Common myeloid progenitor, CD34-positive (primary cell): Measurements from ENCODE around the gene ADAMTS4.
A peak's percentile ranks its signal among the peaks of the same experiment; 100 is the strongest.

Experiments used
- CTCF ChIA-PET: fragments of 350-600 bp; sonication (Branson Sonifier 250); formaldehyde crosslinking; loops from one replicate; lab custom pipeline; 2021; ENCODE audit warnings: antibody characterized with exemption; lab: Charles Lee
- POLR2A ChIA-PET: fragments of 350-600 bp; sonication (Branson Sonifier 250); formaldehyde crosslinking; loops from one replicate; lab custom pipeline; 2021; ENCODE audit warnings: antibody characterized with exemption; lab: Charles Lee
- DNase-seq, 3 donors: peaks; one replicate each; pipeline versions ENCODE4 v3.0.0 to v3.0.0-alpha.2; 2013
- H3K27ac ChIP-seq, 2 experiments: 1 replicate in 1 of 2; 2 replicates in 1 of 2; pipeline ENCODE4 v1.7.0; 2013; ENCODE audit warnings: inconsistent platforms in 2 of 2, low read length in 2 of 2, mild to moderate bottlenecking in 2 of 2, low read depth in 1 of 2, moderate library complexity in 1 of 2; ENCODE audit not compliant: severe bottlenecking in 2 of 2, insufficient read depth in 1 of 2, poor library complexity in 1 of 2
- H3K27me3 ChIP-seq, 5 experiments: replicated peaks in 2 of 5; 1 replicate in 3 of 5; 2 replicates in 2 of 5; pipeline versions ENCODE4 v1.6.1 to v1.7.0; 2013; ENCODE audit warnings: low read length in 4 of 5, mild to moderate bottlenecking in 2 of 5, moderate library complexity in 2 of 5, inconsistent platforms in 1 of 5; ENCODE audit not compliant: insufficient read depth in 5 of 5, control insufficient read depth in 4 of 5
- H3K36me3 ChIP-seq, 4 experiments: 1 replicate in 2 of 4; 2 replicates in 2 of 4; pipeline versions ENCODE4 v1.6.1 to v1.7.0; 2013; ENCODE audit warnings: low read length in 3 of 4, control low read depth in 1 of 4, mild to moderate bottlenecking in 1 of 4; ENCODE audit not compliant: control insufficient read depth in 4 of 4, insufficient read depth in 4 of 4
- H3K4me1 ChIP-seq, 4 experiments: 1 replicate in 3 of 4; 2 replicates in 1 of 4; pipeline versions ENCODE4 v1.6.1 to v1.7.1; 2013; ENCODE audit warnings: low read length in 3 of 4, mild to moderate bottlenecking in 3 of 4, control low read depth in 1 of 4, inconsistent platforms in 1 of 4, moderate library complexity in 1 of 4; ENCODE audit not compliant: control insufficient read depth in 4 of 4, insufficient read depth in 4 of 4; ENCODE audit errors: control extremely low read depth in 1 of 4
- H3K4me3 ChIP-seq, 7 experiments: 1 replicate in 4 of 7; 2 replicates in 3 of 7; pipeline versions ENCODE4 v1.5.1 to v1.7.0; 2013; ENCODE audit warnings: mild to moderate bottlenecking in 7 of 7, low read length in 6 of 7, moderate library complexity in 6 of 7, inconsistent platforms in 2 of 7, low read depth in 2 of 7, control low read depth in 1 of 7; ENCODE audit not compliant: insufficient read depth in 4 of 7, control insufficient read depth in 1 of 7; ENCODE audit errors: extremely low read depth in 1 of 7
- H3K9me3 ChIP-seq, 5 experiments: 1 replicate in 4 of 5; 2 replicates in 1 of 5; pipeline versions ENCODE4 v1.6.1 to v1.7.1; 2013; ENCODE audit warnings: low read length in 4 of 5, mild to moderate bottlenecking in 2 of 5, inconsistent platforms in 1 of 5, low read depth in 1 of 5, moderate library complexity in 1 of 5; ENCODE audit not compliant: control insufficient read depth in 4 of 5, insufficient read depth in 2 of 5; ENCODE audit errors: control extremely low read depth in 1 of 5
- WGBS: methylation state at CpG from one replicate; pipeline ENCODE4 v1.1.5; 2013; ENCODE audit not compliant: insufficient coverage; 5-methylcytosine and 5-hydroxymethylcytosine counted together

The ADAMTS4 gene

GRCh38 chr1:161216945-161217712 lies 18.3 kb upstream of the ADAMTS4 start:
- Histone ChIP-seq H3K4me1 (peaks cover 8 to 48% (median 30%) of the 10 kb centered on the region in 4 experiments), H3K9me3 (no peaks in the 10 kb centered on the region), H3K27ac (no peak overlapping the region), H3K36me3 (peaks cover 0 to 32% (median 18%) of the 10 kb centered on the region in 4 experiments), H3K27me3 (no peaks in the 10 kb centered on the region), H3K4me3 (peak overlapping the region in 2 of 7 experiments; percentile 4 to 58)
- ChIA-PET POLR2A (interaction anchor here (0.6 to 0.8 kb wide), 2 partner anchors 15 to 145 kb away, joined by 3 to 4 read pairs; partner anchors contain the start of gene NDUFS2), CTCF (interaction anchor here (0.9 to 16.6 kb wide), 9 partner anchors 8 to 171 kb away, joined by 3 to 316 read pairs (median 4); partner anchors contain the start of genes NDUFS2 and TOMM40L)
- DNase-seq, result peak in 2 of 3 donors; percentile 27 to 36
- WGBS, result 85% methylated on average over 4 of the region's 7 CpGs

DNA sequence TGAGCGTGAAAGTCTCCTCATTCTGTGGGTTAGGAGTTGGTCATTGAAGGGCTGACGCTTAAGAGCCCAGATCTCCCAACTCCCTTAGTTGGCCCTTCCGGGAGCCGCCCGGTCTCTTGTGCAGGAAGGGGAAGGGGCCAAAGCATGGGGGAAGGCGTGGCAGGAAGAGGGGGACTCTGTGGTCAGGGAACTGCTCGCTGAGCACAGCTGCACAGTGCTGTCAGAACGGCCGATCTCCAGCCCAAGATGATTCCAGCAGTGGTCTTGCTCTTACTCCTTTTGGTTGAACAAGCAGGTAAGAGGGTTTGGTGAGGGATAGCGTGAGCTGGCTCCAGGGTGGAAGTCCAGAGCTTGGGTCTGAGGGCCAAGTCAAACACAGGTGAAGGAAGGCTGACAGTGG lies 16.2 kb upstream of the ADAMTS4 start, which contains the start of gene FCER1G:
Gene FCER1G (plus strand): TSS at position 220 of the 400 bp plus-strand sequence. CDS start 27 bp downstream, at position 247.
- Histone ChIP-seq H3K9me3 (no peaks in the 10 kb centered on the region), H3K4me3 (peak within 1 kb of the TSS in 6 of 7 experiments; percentile 33 to 69 (median 58)), H3K27ac (peak within 1 kb of the TSS in 1 of 2 experiments; percentile 30), H3K4me1 (peaks cover 8 to 54% (median 31%) of the 10 kb centered on the region in 4 experiments), H3K27me3 (no peaks in the 10 kb centered on the region), H3K36me3 (peaks cover 11 to 50% (median 35%) of the 10 kb centered on the region in 4 experiments)
- POLR2A ChIA-PET, result interaction anchor here (0.5 kb wide), 1 partner anchor 15 kb away, joined by 4 read pairs; no protein-coding TSS in a partner anchor
- 5% methylated on average over 4 of the region's 10 CpGs for WGBS
- DNase-seq, result peak in 2 of 3 donors; percentile 45 to 56
- CTCF ChIA-PET, result interaction anchor here (0.6 to 16.6 kb wide), 7 partner anchors 8 to 94 kb away, joined by 3 to 316 read pairs (median 4); partner anchors contain the start of genes NDUFS2 and TOMM40L

DNA sequence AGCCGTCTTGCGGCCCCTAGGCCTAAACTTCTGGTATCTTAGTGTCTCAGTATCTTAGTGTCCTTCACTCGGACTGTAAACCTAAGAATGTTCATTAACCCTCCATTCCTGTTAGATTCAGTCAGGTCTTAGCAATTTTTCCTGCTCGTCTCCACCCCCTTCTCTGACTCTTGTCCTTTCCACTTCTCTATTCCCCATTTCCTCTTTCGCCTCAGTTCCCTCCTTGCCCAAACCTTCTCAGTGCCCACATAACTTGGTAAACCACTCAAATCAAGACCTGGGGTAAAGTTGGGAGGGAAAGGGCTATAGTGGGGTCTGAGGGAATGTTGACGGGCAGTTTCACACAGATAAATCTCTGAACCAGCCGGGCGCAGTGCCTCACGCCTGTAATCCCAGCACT lies 15.5 kb upstream of the ADAMTS4 start:
- peaks cover 8 to 60% (median 34%) of the 10 kb centered on the region in 4 experiments for H3K4me1 ChIP-seq
- H3K4me3 ChIP-seq, result peak overlapping the region in 1 of 7 experiments; percentile 8
- POLR2A ChIA-PET, result interaction anchor here (0.6 kb wide), 1 partner anchor 91 kb away, joined by 3 read pairs; no protein-coding TSS in a partner anchor
- peaks cover 11 to 48% (median 39%) of the 10 kb centered on the region in 4 experiments for H3K36me3 ChIP-seq
- CTCF ChIA-PET, result interaction anchor here (1.5 to 16.6 kb wide), 2 partner anchors 7 to 94 kb away, joined by 5 to 316 read pairs; partner anchors contain the start of gene NDUFS2
- 93% methylated on average over 7 of the region's 9 CpGs for WGBS
- DNase-seq, result no peak
- no peak overlapping the region for H3K27ac ChIP-seq
- no peaks in the 10 kb centered on the region for H3K27me3 ChIP-seq
- no peaks in the 10 kb centered on the region for H3K9me3 ChIP-seq

GRCh38 chr1:161209790-161210409 lies 11.0 kb upstream of the ADAMTS4 start:
- H3K9me3 ChIP-seq, result no peaks in the 10 kb centered on the region
- H3K4me3 ChIP-seq, result no peak overlapping the region
- H3K36me3 ChIP-seq, result peaks cover 16 to 84% (median 60%) of the 10 kb centered on the region in 4 experiments
- WGBS, result 52% methylated on average over 9 of the region's 11 CpGs
- DNase-seq, result peak; percentile 82 to 89 (median 84)
- no peak overlapping the region for H3K27ac ChIP-seq
- CTCF ChIA-PET, result interaction anchor here (0.6 to 13.6 kb wide), 19 partner anchors 8 to 177 kb away, joined by 3 to 316 read pairs (median 7); partner anchors contain the start of genes APOA2, CFAP126, FCER1G and NDUFS2
- H3K27me3 ChIP-seq, result no peaks in the 10 kb centered on the region
- POLR2A ChIA-PET, result interaction anchor here (1.4 kb wide), 1 partner anchor 96 kb away, joined by 4 read pairs; no protein-coding TSS in a partner anchor
- H3K4me1 ChIP-seq, result peaks cover 2 to 24% (median 8%) of the 10 kb centered on the region in 4 experiments

GRCh38 chr1:161207173-161207572 lies 8.3 kb upstream of the ADAMTS4 start:
- CTCF ChIA-PET, result interaction anchor here (0.9 to 13.6 kb wide), 8 partner anchors 14 to 174 kb away, joined by 3 to 316 read pairs (median 9); partner anchors contain the start of genes APOA2, B4GALT3, FCER1G and TOMM40L
- Histone ChIP-seq H3K9me3 (no peaks in the 10 kb centered on the region), H3K27me3 (no peaks in the 10 kb centered on the region), H3K4me1 (peaks cover 0 to 25% (median 15%) of the 10 kb centered on the region in 4 experiments), H3K4me3 (no peak overlapping the region), H3K27ac (no peak overlapping the region), H3K36me3 (peaks cover 16 to 67% (median 51%) of the 10 kb centered on the region in 4 experiments)
- WGBS, result 87% methylated on average over 8 of the region's 8 CpGs
- POLR2A ChIA-PET, result no interaction called here
- DNase-seq, result no peak

- Histone ChIP-seq H3K9me3 (no peaks in the 10 kb centered on the region), H3K36me3 (peaks cover 16 to 62% (median 46%) of the 10 kb centered on the region in 4 experiments), H3K4me1 (peaks cover 0 to 30% (median 19%) of the 10 kb centered on the region in 4 experiments), H3K4me3 (no peak overlapping the region), H3K27ac (no peak overlapping the region), H3K27me3 (no peaks in the 10 kb centered on the region)
- CTCF ChIA-PET, result interaction anchor here (0.5 to 13.6 kb wide), 11 partner anchors 14 to 326 kb away, joined by 3 to 316 read pairs (median 5); partner anchors contain the start of genes APOA2, B4GALT3, CFAP126 and FCER1G
- no peak for DNase-seq
- POLR2A ChIA-PET, result no interaction called here
- 98% methylated on average over 12 of the region's 12 CpGs for WGBS
Observed at GRCh38 chr1:161206411-161207140, 7.7 kb upstream of the ADAMTS4 start.
